Measurements from ENCODE around the gene TK1. TPM values are rescaled to one million over a fixed set of nuclear protein-coding genes. Genes with fewer than 3 reads are reported as not detected.
A peak's percentile ranks its signal among the peaks of the same experiment; 100 is the strongest.

TK1 gene
- total RNA-seq, 1 donor from 2014 or later, result 69.0 TPM

GRCh38 chr17:78205124-78205775 is 18.4 kb upstream of the TK1 start:
- intact Hi-C loops (cut with micrococcal nuclease), result no loop called here

DNA sequence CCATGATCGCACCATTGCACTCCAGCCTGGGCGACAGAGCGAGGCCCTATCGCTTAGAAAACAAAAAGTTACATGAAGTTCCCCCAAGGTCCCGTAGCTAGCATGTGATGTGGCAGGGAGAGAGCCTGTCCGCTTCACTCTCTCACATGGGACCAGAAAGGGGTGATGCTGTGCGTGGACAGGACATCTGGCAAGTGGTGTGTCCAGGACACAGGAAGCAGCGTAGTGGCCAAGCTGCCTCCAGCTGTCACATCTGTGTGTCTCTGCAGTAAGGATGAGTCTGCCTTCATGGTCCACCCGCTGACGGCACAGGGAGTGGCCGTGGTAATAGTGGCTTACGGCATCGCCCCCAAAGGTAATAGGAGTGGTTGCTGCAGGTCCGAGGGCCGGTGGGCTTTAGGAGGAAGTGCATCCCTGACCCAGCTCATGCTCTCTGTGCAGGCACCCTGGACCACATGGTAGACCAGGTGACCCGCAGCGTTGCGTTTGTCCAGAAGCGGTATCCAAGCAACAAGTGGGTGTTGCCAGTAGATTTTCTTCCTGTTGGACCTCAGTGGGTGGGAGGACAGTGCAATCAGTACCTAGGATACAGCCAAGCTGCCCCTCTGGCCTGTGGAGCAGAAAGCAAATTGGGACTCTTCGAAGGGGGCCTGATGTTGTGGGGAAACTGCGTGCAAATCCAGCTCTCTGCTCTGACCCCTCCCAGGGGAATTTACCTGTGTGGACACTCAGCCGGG is 17.7 kb upstream of the TK1 start:
- peaks cover 5% of the 10 kb centered on the region for H3K36me3 Mint-ChIP-seq (ENCODE audit: low read depth)
- H3K27me3 Mint-ChIP-seq, result no peaks in the 10 kb centered on the region
- H3K9me3 Mint-ChIP-seq, result no peaks in the 10 kb centered on the region
- H3K4me3 Mint-ChIP-seq, result no peak overlapping the region
- no peaks in the 10 kb centered on the region for H3K4me1 Mint-ChIP-seq
- intact Hi-C loops (cut with micrococcal nuclease), result no loop called here
- DNase-seq, result no peak
- H3K27ac Mint-ChIP-seq, result no peak overlapping the region

More at GRCh38 chr17:78205124-78205775, 18.4 kb upstream of the TK1 start:
- H3K36me3 Mint-ChIP-seq (ENCODE audit: low read depth), result peaks cover 5% of the 10 kb centered on the region
- no peaks in the 10 kb centered on the region for H3K27me3 Mint-ChIP-seq
- H3K4me3 Mint-ChIP-seq, result no peak overlapping the region
- no peaks in the 10 kb centered on the region for H3K4me1 Mint-ChIP-seq
- H3K27ac Mint-ChIP-seq, result no peak overlapping the region
- DNase-seq, result no peak
- H3K9me3 Mint-ChIP-seq, result no peaks in the 10 kb centered on the region

DNA sequence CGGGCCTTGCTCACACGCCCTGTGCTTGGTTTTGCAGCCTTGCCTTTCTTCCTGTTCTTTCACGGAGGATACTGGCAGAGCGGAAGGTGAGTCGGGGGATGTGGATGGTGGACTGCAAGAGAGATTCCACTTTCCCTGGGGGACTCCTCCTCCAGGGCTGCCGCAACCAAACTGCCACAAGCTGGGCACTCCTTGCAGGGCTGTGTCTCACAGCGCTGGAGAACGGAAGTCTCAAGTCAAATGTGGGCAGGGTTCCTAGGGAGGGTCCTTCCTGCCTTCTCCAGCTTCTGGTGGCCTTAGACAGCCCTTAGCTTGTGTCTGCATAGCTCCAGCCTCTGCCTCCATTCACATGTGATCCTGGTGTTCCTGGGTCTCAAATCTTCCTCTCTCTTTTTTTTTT is 15.8 kb upstream of the TK1 start:
- Mint-ChIP-seq H3K4me3 (no peak overlapping the region), H3K4me1 (peaks cover 6% of the 10 kb centered on the region), H3K9me3 (no peaks in the 10 kb centered on the region), H3K36me3 (ENCODE audit: low read depth) (peaks cover 12% of the 10 kb centered on the region), H3K27me3 (no peaks in the 10 kb centered on the region), H3K27ac (no peak overlapping the region)
- intact Hi-C loops (cut with micrococcal nuclease), result no loop called here
- DNase-seq, result no peak

GRCh38 chr17:78200451-78200850 is 13.6 kb upstream of the TK1 start:
- intact Hi-C loops (cut with micrococcal nuclease), result no loop called here
- Mint-ChIP-seq H3K36me3 (ENCODE audit: low read depth) (peaks cover 23% of the 10 kb centered on the region), H3K4me1 (peaks cover 6% of the 10 kb centered on the region), H3K27ac (no peak overlapping the region), H3K4me3 (no peak overlapping the region), H3K9me3 (no peaks in the 10 kb centered on the region), H3K27me3 (no peaks in the 10 kb centered on the region)
- no peak for DNase-seq

GRCh38 chr17:78197147-78197832 is 10.4 kb upstream of the TK1 start:
- Mint-ChIP-seq H3K27ac (no peak overlapping the region), H3K27me3 (no peaks in the 10 kb centered on the region), H3K4me1 (peaks cover 6% of the 10 kb centered on the region), H3K4me3 (no peak overlapping the region), H3K36me3 (ENCODE audit: low read depth) (peaks cover 25% of the 10 kb centered on the region), H3K9me3 (no peaks in the 10 kb centered on the region)
- intact Hi-C loops (cut with micrococcal nuclease), result no loop called here
- no peak for DNase-seq

- Mint-ChIP-seq H3K27me3 (no peaks in the 10 kb centered on the region), H3K4me3 (no peak overlapping the region), H3K9me3 (no peaks in the 10 kb centered on the region), H3K27ac (no peak overlapping the region), H3K36me3 (ENCODE audit: low read depth) (peaks cover 28% of the 10 kb centered on the region), H3K4me1 (peaks cover 6% of the 10 kb centered on the region)
- intact Hi-C loops (cut with micrococcal nuclease), result no loop called here
- DNase-seq, result no peak
Observed at GRCh38 chr17:78196716-78197115, 9.9 kb upstream of the TK1 start.

GRCh38 chr17:78185981-78186691 is 716 bp downstream of the TK1 start:
- H3K27ac Mint-ChIP-seq, result peak overlapping the region; percentile 76
- intact Hi-C loops (cut with micrococcal nuclease), result no loop called here
- H3K36me3 Mint-ChIP-seq (ENCODE audit: low read depth), result peaks cover 16% of the 10 kb centered on the region
- no peaks in the 10 kb centered on the region for H3K27me3 Mint-ChIP-seq
- no peaks in the 10 kb centered on the region for H3K9me3 Mint-ChIP-seq
- H3K4me1 Mint-ChIP-seq, result peaks cover 32% of the 10 kb centered on the region
- peak overlapping the region; percentile 86 for H3K4me3 Mint-ChIP-seq
- peak; percentile 75 for DNase-seq

- Mint-ChIP-seq H3K9me3 (no peaks in the 10 kb centered on the region), H3K27ac (no peak overlapping the region)
- intact Hi-C loops (cut with micrococcal nuclease), result no loop called here
Observed at GRCh38 chr17:78184868-78185267, 2.0 kb downstream of the TK1 start.

DNA sequence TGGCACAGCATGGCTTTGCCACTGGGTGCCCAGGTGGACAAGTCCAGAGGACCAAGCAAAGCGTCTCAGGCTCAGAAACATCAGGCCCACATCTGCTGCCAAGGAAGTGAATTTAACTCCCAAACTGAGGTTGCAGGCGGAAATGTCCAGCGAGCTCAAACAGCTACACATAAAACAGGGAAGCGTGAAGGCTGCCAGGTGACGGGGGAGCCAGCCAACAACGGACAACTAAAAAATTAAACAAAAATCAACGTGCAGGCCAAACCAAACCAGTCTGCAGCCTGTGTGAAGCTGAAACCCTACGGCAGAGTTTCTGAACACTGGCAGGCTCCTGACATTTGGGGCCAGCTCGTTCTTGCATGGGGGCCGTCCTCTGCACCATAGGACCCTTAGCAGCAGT is 2.5 kb downstream of the TK1 start:
- H3K4me1 Mint-ChIP-seq, result peaks cover 35% of the 10 kb centered on the region

More at GRCh38 chr17:78184868-78185267, 2.0 kb downstream of the TK1 start:
- Mint-ChIP-seq H3K36me3 (ENCODE audit: low read depth) (peaks cover 18% of the 10 kb centered on the region), H3K4me3 (peak overlapping the region; percentile 86), H3K27me3 (no peaks in the 10 kb centered on the region), H3K4me1 (peaks cover 35% of the 10 kb centered on the region)
- no peak for DNase-seq

GRCh38 chr17:78183916-78184315 is 2.9 kb downstream of the TK1 start:
- H3K4me3 Mint-ChIP-seq, result no peak overlapping the region

More for the DNA sequence above, 2.5 kb downstream of the TK1 start:
- H3K4me3 Mint-ChIP-seq, result peak overlapping the region; percentile 31
- no peaks in the 10 kb centered on the region for H3K9me3 Mint-ChIP-seq
- H3K27ac Mint-ChIP-seq, result no peak overlapping the region
- H3K36me3 Mint-ChIP-seq (ENCODE audit: low read depth), result peaks cover 23% of the 10 kb centered on the region
- no peak for DNase-seq
- no peaks in the 10 kb centered on the region for H3K27me3 Mint-ChIP-seq
- intact Hi-C loops (cut with micrococcal nuclease), result no loop called here

GRCh38 chr17:78182504-78182903 is 4.3 kb downstream of the TK1 start:
- H3K4me3 Mint-ChIP-seq, result no peak overlapping the region
- no peaks in the 10 kb centered on the region for H3K9me3 Mint-ChIP-seq
- no peak overlapping the region for H3K27ac Mint-ChIP-seq
- H3K36me3 Mint-ChIP-seq (ENCODE audit: low read depth), result peaks cover 27% of the 10 kb centered on the region
- intact Hi-C loops (cut with micrococcal nuclease), result no loop called here
- peaks cover 32% of the 10 kb centered on the region for H3K4me1 Mint-ChIP-seq
- no peak for DNase-seq
- no peaks in the 10 kb centered on the region for H3K27me3 Mint-ChIP-seq

More at GRCh38 chr17:78183916-78184315, 2.9 kb downstream of the TK1 start:
- intact Hi-C loops (cut with micrococcal nuclease), result no loop called here
- DNase-seq, result no peak
- Mint-ChIP-seq H3K9me3 (no peaks in the 10 kb centered on the region), H3K36me3 (ENCODE audit: low read depth) (peaks cover 26% of the 10 kb centered on the region), H3K4me1 (peaks cover 35% of the 10 kb centered on the region), H3K27ac (no peak overlapping the region), H3K27me3 (no peaks in the 10 kb centered on the region)

GRCh38 chr17:78180508-78180907 is 6.3 kb downstream of the TK1 start:
- no peaks in the 10 kb centered on the region for H3K9me3 Mint-ChIP-seq
- H3K27ac Mint-ChIP-seq, result peak overlapping the region; percentile 25
- intact Hi-C loops (cut with micrococcal nuclease), result no loop called here
- H3K4me3 Mint-ChIP-seq, result peak overlapping the region; percentile 6
- no peaks in the 10 kb centered on the region for H3K27me3 Mint-ChIP-seq
- H3K36me3 Mint-ChIP-seq (ENCODE audit: low read depth), result peaks cover 27% of the 10 kb centered on the region
- peaks cover 29% of the 10 kb centered on the region for H3K4me1 Mint-ChIP-seq
- DNase-seq, result no peak

GRCh38 chr17:78180083-78180482 is 6.8 kb downstream of the TK1 start:
- H3K9me3 Mint-ChIP-seq, result no peaks in the 10 kb centered on the region
- no peaks in the 10 kb centered on the region for H3K27me3 Mint-ChIP-seq
- intact Hi-C loops (cut with micrococcal nuclease), result no loop called here
- peak overlapping the region; percentile 25 for H3K27ac Mint-ChIP-seq
- H3K4me1 Mint-ChIP-seq, result peaks cover 27% of the 10 kb centered on the region
- DNase-seq, result no peak
- peaks cover 31% of the 10 kb centered on the region for H3K36me3 Mint-ChIP-seq (ENCODE audit: low read depth)
- peak overlapping the region; percentile 6 for H3K4me3 Mint-ChIP-seq
